Kidney (tissue), 14 donors: ENCODE data around the gene BCL6. TPM values are rescaled to one million over a fixed set of nuclear protein-coding genes. Genes with fewer than 3 reads are reported as not detected.

Experiments used
- DNase-seq, 5 donors: peaks; one replicate each; pipeline ENCODE4 v3.0.0-alpha.2; 2013 to 2020
- FAIRE-seq: peaks from 2 replicates; lab custom pipeline; 2012; peaks lifted over from hg19 to GRCh38; lab: Jason Lieb, UNC
- H3K27ac ChIP-seq, 2 donors: one replicate each; pipeline ENCODE4 v1.7.0; 2013; ENCODE audit warnings: low read depth in 2 of 2, low read length in 2 of 2, inconsistent platforms in 1 of 2
- H3K27me3 ChIP-seq: one replicate; pipeline ENCODE4 v1.7.1; 2013; ENCODE audit warnings: low read length, inconsistent platforms; ENCODE audit not compliant: control insufficient read depth, insufficient read depth
- H3K36me3 ChIP-seq, 3 donors: one replicate each; pipeline versions ENCODE4 v1.7.0 to v1.7.1; 2013; ENCODE audit warnings: low read length in 3 of 3, control low read depth in 1 of 3, inconsistent platforms in 1 of 3; ENCODE audit not compliant: insufficient read depth in 3 of 3, control insufficient read depth in 2 of 3
- H3K4me1 ChIP-seq, 3 donors: one replicate each; pipeline versions ENCODE4 v1.7.0 to v1.7.1; 2013; ENCODE audit warnings: low read length in 3 of 3, inconsistent platforms in 1 of 3, low read depth in 1 of 3; ENCODE audit not compliant: control insufficient read depth in 2 of 3, insufficient read depth in 2 of 3
- H3K4me3 ChIP-seq, 3 donors: one replicate each; pipeline versions ENCODE4 v1.7.0 to v1.8.1; 2013; ENCODE audit warnings: low read length in 3 of 3, control low read depth in 1 of 3, inconsistent platforms in 1 of 3
- H3K9ac ChIP-seq, 3 donors: one replicate each; pipeline versions ENCODE4 v1.7.0 to v1.7.1; 2013; ENCODE audit warnings: low read length in 3 of 3, control low read depth in 1 of 3, inconsistent platforms in 1 of 3
- H3K9me3 ChIP-seq, 3 donors: one replicate each; pipeline versions ENCODE4 v1.7.0 to v1.7.1; 2013; ENCODE audit warnings: low read length in 3 of 3, control low read depth in 1 of 3, inconsistent platforms in 1 of 3; ENCODE audit not compliant: control insufficient read depth in 2 of 3, insufficient read depth in 1 of 3
- intact Hi-C: fragments of 100-400 bp; cut with DNase I; formaldehyde crosslinking; loops from one replicate; pipeline ENCODE4 v1.11.1; 2022
- polyA plus RNA-seq: library from polyadenylated mRNA; stranded (reverse); fragments of 350-450 nt; fragmentation: Illumina TruSeq; extraction: RNeasy Lipid Tissue Mini Kit (QIAGEN cat#74804); gene quantifications from one replicate; pipeline ENCODE4 v1.2.3, GENCODE V29; 2014; ENCODE audit warnings: low read depth, low replicate concordance; ENCODE audit not compliant: insufficient read depth
- total RNA-seq: library from RNA; stranded (reverse); fragmentation: NEBNext Ultra II Directional; extraction: Animal tissue kit (Norgen Biotek cat#: 25700); gene quantifications from one replicate; pipeline ENCODE4 v1.2.1, GENCODE V29; 2021
- TF ChIP-seq, protein P1 (sequence below): IDR thresholded peaks from 3 replicates; pipeline ENCODE4 v1.5.1; 2012; ENCODE audit warnings: mild to moderate bottlenecking, moderate library complexity, borderline replicate concordance; ENCODE audit not compliant: insufficient read depth; ENCODE audit errors: extremely low read depth
- donor health status: control.
- donor health status: control.
- donor health status: control.
- donor health status: control.
- donor health status: control.
- donor health status: DM: yes; HTN: yes; CAD: no.
- donor health status: Normal renal cell carcinoma (clear cell type).

BCL6 gene
- total and polyA plus RNA-seq, 2 donors from 2014 or later: 7.3 to 110 TPM

DNA sequence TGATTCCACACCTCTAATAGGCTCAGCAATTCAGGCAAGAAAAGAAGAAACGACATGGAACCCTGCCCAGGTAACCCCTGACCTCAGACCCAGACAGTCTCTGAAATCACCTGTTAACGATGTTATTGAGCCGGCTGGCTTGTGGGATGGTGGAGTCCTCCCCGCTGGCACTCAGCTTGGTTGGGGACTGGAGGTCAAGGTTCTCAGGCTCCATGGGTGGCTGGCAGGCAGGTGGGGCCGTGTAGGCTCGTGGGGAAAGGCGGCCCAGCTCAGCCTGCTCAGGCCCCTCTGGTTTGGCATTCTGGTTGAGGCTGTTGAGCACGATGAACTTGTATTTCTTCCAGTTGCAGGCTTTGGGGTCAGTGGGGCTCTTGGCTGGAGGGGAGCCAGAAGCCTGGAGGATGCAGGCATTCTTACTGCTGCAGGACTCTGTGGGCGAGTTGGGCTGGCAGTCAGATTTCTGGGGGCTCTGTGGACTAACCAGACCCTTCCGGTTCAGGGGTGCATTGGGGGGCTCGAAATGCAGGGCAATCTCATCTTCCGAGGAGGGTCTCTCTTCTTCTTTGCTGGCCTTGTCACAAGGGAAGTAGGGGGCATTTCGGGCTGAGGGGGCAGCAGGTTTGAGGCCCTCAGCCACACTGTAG lies 16.2 kb downstream of the BCL6 start:
- intact Hi-C loops: no loop called here
- no peak overlapping the region for H3K9ac ChIP-seq
- FAIRE-seq (no peak), DNase-seq (peak in 1 of 5 donors; percentile 24)
- H3K4me3 ChIP-seq: no peak overlapping the region
- peaks cover 0 to 81% (median 70%) of the 10 kb centered on the region in 3 donors for H3K36me3 ChIP-seq
- no peaks in the 10 kb centered on the region for H3K27me3 ChIP-seq
- no peak overlapping the region for H3K27ac ChIP-seq
- TF ChIP-seq, protein P1, sequence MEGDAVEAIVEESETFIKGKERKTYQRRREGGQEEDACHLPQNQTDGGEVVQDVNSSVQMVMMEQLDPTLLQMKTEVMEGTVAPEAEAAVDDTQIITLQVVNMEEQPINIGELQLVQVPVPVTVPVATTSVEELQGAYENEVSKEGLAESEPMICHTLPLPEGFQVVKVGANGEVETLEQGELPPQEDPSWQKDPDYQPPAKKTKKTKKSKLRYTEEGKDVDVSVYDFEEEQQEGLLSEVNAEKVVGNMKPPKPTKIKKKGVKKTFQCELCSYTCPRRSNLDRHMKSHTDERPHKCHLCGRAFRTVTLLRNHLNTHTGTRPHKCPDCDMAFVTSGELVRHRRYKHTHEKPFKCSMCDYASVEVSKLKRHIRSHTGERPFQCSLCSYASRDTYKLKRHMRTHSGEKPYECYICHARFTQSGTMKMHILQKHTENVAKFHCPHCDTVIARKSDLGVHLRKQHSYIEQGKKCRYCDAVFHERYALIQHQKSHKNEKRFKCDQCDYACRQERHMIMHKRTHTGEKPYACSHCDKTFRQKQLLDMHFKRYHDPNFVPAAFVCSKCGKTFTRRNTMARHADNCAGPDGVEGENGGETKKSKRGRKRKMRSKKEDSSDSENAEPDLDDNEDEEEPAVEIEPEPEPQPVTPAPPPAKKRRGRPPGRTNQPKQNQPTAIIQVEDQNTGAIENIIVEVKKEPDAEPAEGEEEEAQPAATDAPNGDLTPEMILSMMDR: no peak
- H3K4me1 ChIP-seq: no peaks in the 10 kb centered on the region
- no peaks in the 10 kb centered on the region for H3K9me3 ChIP-seq

DNA sequence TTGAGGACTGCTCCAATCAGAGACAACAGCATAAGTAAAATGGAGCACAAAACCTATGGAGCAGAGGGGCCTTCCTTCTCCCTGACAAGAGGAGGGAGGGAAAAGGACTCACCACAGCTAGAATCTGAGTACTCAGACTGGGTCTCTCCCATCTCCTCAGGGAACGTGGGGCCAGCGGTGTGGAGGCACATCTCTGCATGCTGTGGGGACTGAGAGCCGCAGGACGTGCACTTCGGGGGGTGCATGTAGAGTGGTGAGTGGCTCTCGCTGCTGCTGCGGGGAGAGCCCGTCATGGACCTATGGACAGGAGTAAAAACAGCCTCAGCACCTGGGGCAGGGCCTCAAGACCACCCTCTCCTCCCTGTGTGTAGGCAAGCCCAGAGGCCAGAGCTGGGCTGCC lies 17.0 kb downstream of the BCL6 start:
- no peaks in the 10 kb centered on the region for H3K27me3 ChIP-seq
- FAIRE-seq (no peak), DNase-seq (no peak)
- no peak overlapping the region for H3K9ac ChIP-seq
- TF ChIP-seq, protein P1: no peak
- H3K4me1 ChIP-seq: no peaks in the 10 kb centered on the region
- H3K27ac ChIP-seq: no peak overlapping the region
- H3K4me3 ChIP-seq: no peak overlapping the region
- H3K36me3 ChIP-seq: peaks cover 0 to 84% (median 74%) of the 10 kb centered on the region in 3 donors
- no peaks in the 10 kb centered on the region for H3K9me3 ChIP-seq
- intact Hi-C loops: no loop called here

- H3K36me3 ChIP-seq: peaks cover 0 to 89% (median 78%) of the 10 kb centered on the region in 3 donors
- TF ChIP-seq, protein P1: no peak
- H3K27me3 ChIP-seq: no peaks in the 10 kb centered on the region
- FAIRE-seq (no peak), DNase-seq (no peak)
- H3K9ac ChIP-seq: no peak overlapping the region
- no peak overlapping the region for H3K27ac ChIP-seq
- H3K4me1 ChIP-seq: no peaks in the 10 kb centered on the region
- intact Hi-C loops: no loop called here
- no peak overlapping the region for H3K4me3 ChIP-seq
- no peaks in the 10 kb centered on the region for H3K9me3 ChIP-seq
Observed at GRCh38 chr3:187726564-187726963, 18.7 kb downstream of the BCL6 start.
